Activated CD4-positive, alpha-beta T cell treated with anti-CD3 and anti-CD28 coated beads, Interleukin-2, amount 50 U/mL, for 16 hours (primary cell): ENCODE data around the gene BDKRB1.
"Not testable (repeated sequence)": the region's sequence is repeated elsewhere in the genome, so short reads cannot be mapped to it uniquely, and the experiment has no call there.

Experiments
- DNase-seq: peaks from one replicate; pipeline ENCODE4 v3.0.0-alpha.2; 2020

BDKRB1 gene

DNA sequence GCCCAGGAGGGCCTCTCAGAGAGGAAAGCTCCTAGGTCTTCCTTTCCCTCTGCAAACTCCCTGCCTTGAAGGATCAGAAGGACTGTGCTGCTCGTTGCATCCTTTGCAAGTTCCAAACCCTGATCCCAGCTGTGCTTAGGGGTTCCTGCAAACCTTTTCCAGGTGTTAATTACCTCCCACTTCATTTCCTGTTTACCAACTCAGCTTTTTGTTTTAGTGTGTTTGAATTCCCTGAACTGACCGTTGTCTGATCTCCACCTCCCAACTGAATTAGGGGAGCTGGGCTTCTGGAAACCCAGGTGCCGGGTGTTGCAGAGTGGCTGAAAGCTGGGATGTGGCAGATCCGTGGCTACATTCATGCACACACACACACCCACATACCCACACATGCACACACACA, 20.6 kb upstream of the BDKRB1 start:
- DNase-seq: no peak

DNA sequence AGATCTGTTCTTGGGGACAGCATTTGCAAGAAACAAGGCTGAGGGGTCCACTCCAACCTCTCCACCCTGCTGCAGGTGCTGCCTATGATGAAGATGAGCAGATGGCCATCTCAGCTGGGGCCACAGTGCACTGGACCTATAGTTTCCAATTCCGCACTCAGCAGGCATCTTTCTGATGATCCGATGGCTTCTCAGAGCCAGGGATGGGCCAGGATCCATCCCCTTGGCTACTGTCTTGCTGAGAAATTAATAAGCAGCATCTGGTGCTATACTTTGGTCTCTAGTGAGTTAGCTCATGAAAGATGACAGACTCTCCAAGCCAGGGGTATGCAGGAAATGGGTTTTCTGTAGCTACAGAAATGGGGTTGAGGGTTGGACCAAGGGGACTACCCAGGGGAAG, 18.4 kb upstream of the BDKRB1 start:
- DNase-seq: no peak

- no peak for DNase-seq
Measured at GRCh38 chr14:96238676-96239265, 17.2 kb upstream of the BDKRB1 start.

- no peak for DNase-seq
Measured at GRCh38 chr14:96239711-96240141, 16.3 kb upstream of the BDKRB1 start.

GRCh38 chr14:96240641-96241040, 15.4 kb upstream of the BDKRB1 start:
- DNase-seq: no peak

DNA sequence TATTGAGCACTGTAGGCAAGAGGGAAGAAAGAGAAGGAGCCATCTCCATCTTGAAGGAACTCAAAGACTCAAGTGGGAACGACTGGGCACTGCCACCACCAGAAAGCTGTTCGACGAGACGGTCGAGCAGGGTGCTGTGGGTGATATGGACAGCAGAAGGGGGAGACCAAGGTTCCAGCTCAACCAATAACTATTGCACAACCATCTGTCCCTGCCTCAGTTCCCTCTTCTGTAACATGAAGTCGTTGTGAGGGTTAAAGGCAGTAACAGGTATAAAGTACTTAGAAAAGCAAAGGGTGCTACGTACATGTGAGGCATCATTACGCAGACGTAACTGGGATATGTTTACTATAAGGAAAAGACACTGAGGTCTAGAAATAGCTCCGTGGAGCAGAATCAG, 13.9 kb upstream of the BDKRB1 start:
- no peak for DNase-seq

GRCh38 chr14:96243785-96244184, 12.2 kb upstream of the BDKRB1 start:
- DNase-seq: no peak

DNA sequence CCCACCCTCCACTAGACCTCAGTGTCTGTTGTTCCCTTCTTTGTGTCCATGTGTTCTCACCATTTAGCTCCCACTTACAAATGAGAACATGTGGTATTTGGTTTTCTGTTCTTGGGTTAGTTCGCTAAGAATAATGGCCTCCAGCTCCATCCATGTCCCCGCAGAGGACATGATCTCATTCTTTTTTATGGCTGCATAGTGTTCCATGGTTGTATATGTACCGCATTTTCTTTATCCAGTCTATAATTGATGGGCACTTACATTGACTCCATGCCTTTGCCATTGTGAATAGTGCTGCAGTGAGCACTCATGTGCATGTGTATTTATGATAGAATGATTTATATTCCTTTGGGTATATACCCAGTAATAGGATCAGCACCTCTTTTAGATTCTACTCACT, 10.9 kb upstream of the BDKRB1 start:
- not testable (repeated sequence) for DNase-seq

DNA sequence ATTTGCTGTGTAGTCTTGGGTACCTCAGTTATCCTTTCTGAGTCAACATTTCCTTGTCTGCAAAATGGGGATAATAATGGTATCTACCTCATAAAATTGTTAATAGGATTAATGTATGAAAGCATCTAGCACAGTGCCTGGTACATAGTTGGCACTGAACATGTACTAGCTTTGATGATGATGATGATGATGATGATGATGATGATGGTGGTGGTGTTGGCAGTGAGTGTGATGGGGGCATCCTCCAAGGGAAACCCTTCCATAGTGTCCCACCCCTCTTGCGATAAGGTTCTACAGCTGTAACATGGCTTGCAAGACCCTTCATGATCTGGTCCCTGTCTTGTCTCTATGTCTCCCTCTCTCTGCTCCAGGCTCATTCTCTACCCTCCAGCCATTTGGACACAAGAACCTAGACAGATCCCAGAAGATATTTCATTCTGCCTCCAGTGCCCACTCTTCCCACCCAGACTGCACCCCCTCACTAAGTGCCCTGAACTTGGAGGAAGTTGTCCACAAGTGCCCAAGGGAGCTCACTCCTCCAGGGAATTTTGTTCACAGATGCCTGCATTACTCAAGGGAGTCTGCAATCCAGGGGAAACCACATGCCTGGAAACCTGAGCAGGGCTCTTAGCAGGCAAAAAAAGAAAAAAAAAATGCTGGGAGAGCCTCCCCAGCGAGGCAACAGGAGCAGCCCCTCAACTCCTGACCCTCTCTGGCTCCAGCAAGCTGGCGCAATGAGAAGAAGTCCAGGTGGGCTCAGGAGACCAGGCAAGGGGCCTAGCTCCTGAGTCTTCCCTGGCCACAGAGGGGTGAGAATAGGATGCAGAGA, 10.1 kb upstream of the BDKRB1 start:
- DNase-seq: no peak

DNA sequence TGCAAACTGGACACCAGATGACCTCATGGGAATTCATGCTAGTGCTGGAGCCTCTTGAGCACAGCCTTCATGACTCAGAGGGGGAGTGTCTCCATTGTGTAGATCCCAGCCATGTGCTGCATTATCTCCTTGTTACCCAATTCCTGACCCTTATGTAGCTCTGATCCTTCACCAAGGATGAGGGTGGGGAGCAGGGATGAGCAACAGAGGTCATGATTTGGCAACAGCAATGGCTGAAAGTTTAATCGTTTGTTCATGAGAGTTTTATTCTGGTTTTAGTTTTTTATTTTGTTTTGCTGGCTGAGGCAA, 9.5 kb upstream of the BDKRB1 start:
- no peak for DNase-seq

- DNase-seq: no peak
Measured at GRCh38 chr14:96247031-96247430, 9.0 kb upstream of the BDKRB1 start.

DNA sequence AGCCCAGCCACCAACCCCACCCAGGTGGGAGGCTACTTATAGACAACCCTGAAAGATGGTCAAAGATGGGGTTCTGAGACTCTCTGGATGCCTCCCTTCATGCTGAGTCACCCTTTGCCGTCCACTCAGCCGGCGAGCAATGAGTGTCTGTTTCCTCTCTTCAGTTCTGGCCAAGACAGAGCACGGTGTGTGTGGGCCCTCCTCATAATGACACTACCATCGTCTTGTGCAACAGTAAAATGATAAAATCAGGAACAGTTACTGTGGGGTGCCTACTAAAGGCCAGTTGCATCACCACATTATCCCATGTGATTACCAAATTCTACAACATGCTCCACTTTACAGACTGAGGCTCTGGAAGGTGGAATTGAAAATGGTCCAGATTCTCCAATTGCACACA, 7.0 kb upstream of the BDKRB1 start:
- DNase-seq: no peak

GRCh38 chr14:96250485-96250884, 5.5 kb upstream of the BDKRB1 start:
- DNase-seq: no peak

DNA sequence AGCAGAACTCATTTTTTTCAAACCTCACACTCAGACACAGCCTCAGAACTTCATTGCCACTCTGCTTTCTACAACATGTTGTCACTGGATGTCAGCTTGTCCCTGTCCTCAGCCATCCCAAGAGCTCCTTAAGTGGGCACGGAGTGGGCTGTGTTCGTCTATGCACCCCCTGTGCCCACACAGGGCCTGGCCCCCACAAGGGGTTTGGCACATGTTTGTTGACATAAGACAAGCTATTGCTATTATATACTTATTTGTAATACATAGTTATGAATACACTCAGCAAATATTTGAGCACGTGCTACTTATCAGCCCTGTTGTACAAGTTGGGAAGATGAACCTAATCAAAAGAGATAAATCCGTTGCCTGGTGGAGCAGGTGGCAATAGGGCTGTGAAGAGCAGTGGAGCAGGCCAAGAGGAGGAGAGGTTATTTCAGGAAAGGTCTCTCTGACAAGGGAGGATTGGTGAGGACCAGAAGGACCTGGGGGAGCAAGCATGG, 4.3 kb upstream of the BDKRB1 start:
- no peak for DNase-seq

DNA sequence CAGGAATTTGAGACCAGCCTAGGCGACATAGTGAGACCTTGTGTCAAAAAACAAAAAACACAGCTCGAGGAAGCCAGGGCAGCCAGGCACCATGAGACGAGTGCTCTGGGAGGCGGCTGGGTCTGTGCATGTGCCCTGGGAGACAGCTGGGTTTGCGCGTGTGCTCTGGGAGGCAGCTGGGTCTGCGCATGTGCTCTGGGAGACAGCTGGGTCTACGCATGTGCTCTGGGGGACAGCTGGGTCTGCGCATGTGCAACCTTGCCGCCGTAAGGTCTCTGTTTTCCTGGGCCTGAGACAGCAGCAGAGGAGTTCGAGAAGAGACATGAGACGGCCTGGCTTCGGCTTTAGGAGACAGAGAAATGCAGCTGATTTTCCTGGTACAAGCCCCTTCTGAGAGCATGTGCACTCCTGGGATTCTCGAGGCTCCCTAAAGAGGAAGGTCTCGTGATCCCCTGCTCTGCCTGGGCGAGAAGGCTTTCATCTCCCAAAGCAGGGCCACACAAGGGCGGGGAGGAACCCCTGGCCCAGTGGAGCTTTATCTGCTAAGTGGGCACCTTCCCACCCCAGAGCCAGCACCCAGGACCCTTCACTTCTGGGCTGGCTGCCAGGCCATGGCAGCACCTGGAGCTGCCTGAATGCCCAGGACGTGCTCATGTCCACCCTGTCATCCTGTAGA, 3.5 kb upstream of the BDKRB1 start:
- DNase-seq: no peak

DNA sequence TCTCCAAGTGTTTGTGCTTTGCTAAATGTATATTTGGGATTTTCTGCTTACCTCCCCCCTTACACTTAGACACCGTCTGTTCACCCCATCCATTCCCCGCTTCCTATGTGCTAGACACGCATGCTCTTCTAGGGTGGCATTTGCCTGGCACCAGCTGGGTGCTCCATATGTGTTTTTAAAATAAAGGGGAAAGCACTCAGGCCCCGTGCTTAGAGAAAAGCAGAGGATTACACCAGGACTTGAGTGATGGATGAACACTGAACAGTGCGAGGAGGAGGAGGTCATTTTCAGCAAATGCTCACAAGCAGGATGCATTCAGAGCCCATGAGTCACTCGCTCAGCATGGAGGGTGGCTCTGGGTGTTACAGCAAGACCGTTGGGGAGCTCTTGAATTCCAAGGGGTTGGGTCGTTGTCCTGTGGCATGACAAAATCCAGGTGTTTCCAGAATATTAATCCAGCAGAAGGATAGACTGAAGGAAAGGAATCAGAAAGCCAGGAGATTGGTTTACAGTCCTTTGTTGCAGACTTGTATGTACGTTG, 2.9 kb upstream of the BDKRB1 start:
- DNase-seq: no peak

- no peak for DNase-seq
Measured at GRCh38 chr14:96254687-96255086, 1.3 kb upstream of the BDKRB1 start.

DNA sequence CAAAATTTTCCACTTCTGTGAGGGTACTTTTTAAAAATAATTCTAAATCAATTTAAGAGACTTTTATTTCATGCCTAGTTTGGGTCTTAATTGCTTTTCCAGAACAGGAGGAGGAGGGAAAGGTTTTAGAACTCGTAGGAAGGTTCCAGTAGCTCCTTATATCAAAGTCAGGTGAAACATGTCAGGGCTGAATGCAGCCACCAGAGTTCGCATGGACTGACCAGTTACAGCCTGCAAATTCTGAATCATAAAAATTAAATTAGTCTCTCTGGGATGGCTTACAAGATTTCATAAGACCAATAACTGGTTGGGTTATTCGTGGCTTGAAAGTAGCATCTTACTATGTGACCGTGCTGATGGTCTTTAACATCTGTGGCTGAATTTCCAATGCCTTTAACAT, 397 bp downstream of the BDKRB1 start:
- DNase-seq: no peak

DNA sequence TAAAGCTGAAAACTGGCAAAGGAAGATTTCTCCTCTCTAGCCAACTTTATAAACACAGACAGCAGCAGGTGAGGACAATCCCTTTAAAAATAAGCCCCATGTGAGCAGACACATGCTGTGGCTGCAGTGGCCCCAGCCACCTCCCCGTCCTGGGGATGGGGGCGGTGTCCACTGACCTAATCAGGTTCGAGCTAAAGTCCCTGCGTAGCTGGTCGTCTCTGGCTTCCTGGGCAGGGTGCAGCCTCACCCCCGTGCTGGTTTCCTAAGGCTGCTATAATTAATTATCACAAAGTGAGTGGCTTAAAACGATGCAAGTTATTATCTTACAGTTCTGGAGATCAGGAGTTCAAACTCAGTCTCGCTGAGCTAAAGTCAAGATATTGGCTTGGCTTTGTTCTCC, 1.0 kb downstream of the BDKRB1 start:
- no peak for DNase-seq

- no peak for DNase-seq
Measured at GRCh38 chr14:96257900-96258299, 1.9 kb downstream of the BDKRB1 start.

- no peak for DNase-seq
Measured at GRCh38 chr14:96260341-96260821, 4.4 kb downstream of the BDKRB1 start.

DNA sequence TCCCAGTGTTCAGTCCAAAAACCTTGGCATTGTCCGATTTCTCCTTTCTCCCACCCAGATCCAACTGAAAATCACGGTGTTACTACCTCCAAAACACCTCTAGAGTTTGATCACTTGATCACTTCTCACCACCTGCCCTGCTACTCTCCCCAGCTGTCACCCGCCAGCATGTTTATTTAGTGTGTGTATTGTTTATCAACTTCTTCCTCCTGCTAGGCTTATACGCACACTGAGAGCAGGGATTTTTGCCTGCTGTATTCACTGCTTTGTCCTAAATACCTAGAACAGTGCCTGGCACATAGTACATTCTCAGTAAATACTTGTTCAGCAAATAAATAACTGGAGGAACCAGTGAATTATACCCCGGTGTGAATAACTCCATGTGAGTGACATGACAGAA, 5.0 kb downstream of the BDKRB1 start:
- no peak for DNase-seq

GRCh38 chr14:96261772-96262655, 6.0 kb downstream of the BDKRB1 start:
- DNase-seq: no peak
